ENCODE results near the gene YWHAG. TPM values are rescaled to one million over a fixed set of nuclear protein-coding genes. Genes with fewer than 3 reads are reported as not detected.

YWHAG gene
- total and polyA plus RNA-seq, 8 donors, result 15.7 to 55.7 (median 33.9) TPM

GRCh38 chr7:76346097-76346496 lies 12.7 kb downstream of the YWHAG start:
- H3K27ac ChIP-seq, result no peak overlapping the region
- intact Hi-C loops (cut with DNase I), result no loop called here
- no peak for DNase-seq
- ATAC-seq, result peak in 3 of 4 donors; percentile 28 to 64 (median 58)
- 84 to 86% methylated on average over 6 of the region's 6 CpGs for WGBS, 2 donors
- H3K4me3 ChIP-seq, result no peak overlapping the region
- no peaks in the 10 kb centered on the region for H3K9me3 ChIP-seq
- no peaks in the 10 kb centered on the region for H3K27me3 ChIP-seq
- H3K4me1 ChIP-seq, result peaks cover 0 to 6% (median 3%) of the 10 kb centered on the region in 3 donors
- H3K36me3 ChIP-seq, result peaks cover 0 to 26% (median 0%) of the 10 kb centered on the region in 3 donors
- no peak for TF ChIP-seq CTCF (IDR thresholded peaks at IDR 0.05)
- FAIRE-seq, result no peak

- DNase-seq (no peak), FAIRE-seq (no peak), ATAC-seq (no peak)
- Histone ChIP-seq H3K36me3 (peaks cover 0 to 26% (median 0%) of the 10 kb centered on the region in 3 donors), H3K4me3 (no peak overlapping the region), H3K4me1 (peaks cover 0 to 7% (median 0%) of the 10 kb centered on the region in 3 donors), H3K27ac (no peak overlapping the region), H3K27me3 (no peaks in the 10 kb centered on the region), H3K9me3 (no peaks in the 10 kb centered on the region)
- TF ChIP-seq CTCF (IDR thresholded peaks at IDR 0.05), result no peak
- intact Hi-C loops (cut with DNase I), result no loop called here
- 93 to 95% methylated on average over 6 of the region's 6 CpGs for WGBS, 2 donors
Measured at GRCh38 chr7:76343931-76344321, 14.9 kb downstream of the YWHAG start.

GRCh38 chr7:76343294-76343930 lies 15.4 kb downstream of the YWHAG start:
- Histone ChIP-seq H3K4me3 (no peak overlapping the region), H3K9me3 (no peaks in the 10 kb centered on the region), H3K27me3 (no peaks in the 10 kb centered on the region), H3K36me3 (peaks cover 0 to 26% (median 0%) of the 10 kb centered on the region in 3 donors), H3K27ac (no peak overlapping the region), H3K4me1 (peaks cover 0 to 12% (median 0%) of the 10 kb centered on the region in 3 donors)
- 80 to 90% methylated on average over 6 of the region's 6 CpGs for WGBS, 2 donors
- DNase-seq (no peak), ATAC-seq (no peak), FAIRE-seq (no peak)
- TF ChIP-seq CTCF (IDR thresholded peaks at IDR 0.05), result no peak
- intact Hi-C loops (cut with DNase I), result no loop called here

- DNase-seq (no peak), ATAC-seq (no peak), FAIRE-seq (no peak)
- intact Hi-C loops (cut with DNase I), result no loop called here
- Histone ChIP-seq H3K9me3 (no peaks in the 10 kb centered on the region), H3K4me3 (no peak overlapping the region), H3K36me3 (peaks cover 0 to 23% (median 0%) of the 10 kb centered on the region in 3 donors), H3K27ac (no peak overlapping the region), H3K27me3 (no peaks in the 10 kb centered on the region), H3K4me1 (peaks cover 0 to 15% (median 0%) of the 10 kb centered on the region in 3 donors)
- WGBS, 2 donors, result 78 to 88% methylated on average over 5 of the region's 5 CpGs
- TF ChIP-seq CTCF (IDR thresholded peaks at IDR 0.05), result no peak
Measured at GRCh38 chr7:76342222-76342621, 16.6 kb downstream of the YWHAG start.

GRCh38 chr7:76340617-76341131 lies 18.1 kb downstream of the YWHAG start:
- FAIRE-seq (no peak), ATAC-seq (peak in 1 of 4 donors; percentile 21), DNase-seq (no peak)
- intact Hi-C loops (cut with DNase I), result no loop called here
- TF ChIP-seq CTCF (IDR thresholded peaks at IDR 0.05), result no peak
- Histone ChIP-seq H3K4me3 (no peak overlapping the region), H3K36me3 (peaks cover 0 to 11% (median 0%) of the 10 kb centered on the region in 3 donors), H3K27ac (no peak overlapping the region), H3K27me3 (no peaks in the 10 kb centered on the region), H3K4me1 (peaks cover 0 to 15% (median 0%) of the 10 kb centered on the region in 3 donors), H3K9me3 (no peaks in the 10 kb centered on the region)
- WGBS, 2 donors, result 71 to 87% methylated on average over 3 of the region's 3 CpGs

Data from pancreas (tissue), 10 donors.